Gastrocnemius medialis (tissue), 4 donors: ENCODE measurements around the gene GALNT13. TPM values are rescaled to one million over a fixed set of nuclear protein-coding genes. Genes with fewer than 3 reads are reported as not detected.

ENCODE experiments used
- ATAC-seq, 2 donors: fragments of 150-250 bp; one replicate each; pipeline ENCODE4 v1.9.1; 2016
- DNase-seq, 2 donors: peaks; one replicate each; pipeline ENCODE4 v3.0.0-alpha.2; 2019
- H3K27ac ChIP-seq, 4 donors: fragments of 200-600 bp; sonication (generic); 1 replicate in 1 of 4; 2 replicates in 3 of 4; pipeline ENCODE4 v1.5.1; 2016 to 2018; ENCODE audit warnings: mild to moderate bottlenecking in 2 of 4, moderate library complexity in 1 of 4
- H3K27me3 ChIP-seq, 3 donors: fragments of 200-600 bp; sonication (generic) in 2 of 3; 1 replicate in 1 of 3; 2 replicates in 2 of 3; pipeline versions ENCODE4 v1.5.1 to v1.6.0; 2016 to 2019; ENCODE audit warnings: mild to moderate bottlenecking in 1 of 3, moderate library complexity in 1 of 3
- H3K36me3 ChIP-seq, 2 donors: fragments of 200-600 bp; sonication (generic) in 1 of 2; one replicate each; pipeline ENCODE4 v1.5.1; 2017 to 2018
- H3K4me1 ChIP-seq, 2 donors: fragments of 200-600 bp; sonication (generic) in 1 of 2; one replicate each; pipeline ENCODE4 v1.5.1; 2016 to 2017; ENCODE audit warnings: mild to moderate bottlenecking in 2 of 2
- H3K4me3 ChIP-seq, 4 donors: fragments of 200-600 bp; sonication (generic) in 3 of 4; 1 replicate in 1 of 4; 2 replicates in 3 of 4; pipeline ENCODE4 v1.5.1; 2016 to 2019; ENCODE audit warnings: mild to moderate bottlenecking in 2 of 4
- H3K9me3 ChIP-seq, 3 donors: fragments of 200-600 bp; sonication (generic) in 2 of 3; 1 replicate in 1 of 3; 2 replicates in 2 of 3; pipeline ENCODE4 v1.5.1; 2016 to 2019
- POLR2A ChIP-seq, 2 donors: fragments of 450-650 bp; IDR thresholded peaks; one replicate each; pipeline ENCODE4 v1.6.1; 2017; ENCODE audit warnings: antibody characterized with exemption in 2 of 2, mild to moderate bottlenecking in 2 of 2, moderate library complexity in 2 of 2
- in situ Hi-C, 4 donors: fragments of 200-750 bp; cut with MboI; loops; one replicate each; pipeline versions ENCODE4 v1.15.0 to v1.8.0; 2017; ENCODE audit warnings: low sequenced_read_pairs in 4 of 4
- intact Hi-C: fragments of 100-400 bp; cut with DNase I; formaldehyde crosslinking; loops from one replicate; pipeline ENCODE4 v1.15.1; 2023; ENCODE audit warnings: low total_unique reads
- total RNA-seq, 4 donors: library from RNA; depleted of rRNA; stranded (reverse); fragments of >200 nt; gene quantifications; one replicate each; pipeline versions ENCODE4 v1.1.0 to v1.2.3, GENCODE V29; 2016
- TF ChIP-seq, protein P1 (sequence below), 5 experiments: fragments of 450-650 bp in 3 of 5; fragments of 200-600 bp in 2 of 5; sonication (generic) in 2 of 5; IDR thresholded peaks in 4 of 5; conservative IDR thresholded peaks in 1 of 5; 1 replicate in 4 of 5; 2 replicates in 1 of 5; pipeline ENCODE4 v1.5.1; 2016 to 2019; ENCODE audit warnings: antibody characterized with exemption in 5 of 5, mild to moderate bottlenecking in 3 of 5, moderate library complexity in 3 of 5

GALNT13 gene
- total RNA-seq, 4 donors from 2014 or later, result 0.10 TPM; not detected in 3

DNA sequence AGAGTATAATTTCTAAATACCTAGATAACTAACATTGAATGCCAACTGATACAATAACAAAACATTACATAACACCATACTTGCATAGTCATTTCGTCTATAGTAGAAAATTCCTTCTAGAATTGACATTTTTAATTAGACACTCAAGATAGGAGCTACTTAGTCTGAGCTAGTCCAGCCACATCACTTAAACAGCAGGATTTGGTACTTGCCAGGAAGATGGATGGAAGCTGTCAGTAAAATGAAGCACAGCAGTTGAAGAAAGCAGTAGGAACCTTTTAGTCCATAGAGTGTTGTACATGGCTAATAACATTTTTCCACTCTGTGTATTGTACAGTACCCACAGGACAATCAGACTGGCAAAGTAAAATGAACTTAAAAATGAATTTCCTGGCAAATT is 372.0 kb downstream of the GALNT13 start:
- TF ChIP-seq, protein P1, sequence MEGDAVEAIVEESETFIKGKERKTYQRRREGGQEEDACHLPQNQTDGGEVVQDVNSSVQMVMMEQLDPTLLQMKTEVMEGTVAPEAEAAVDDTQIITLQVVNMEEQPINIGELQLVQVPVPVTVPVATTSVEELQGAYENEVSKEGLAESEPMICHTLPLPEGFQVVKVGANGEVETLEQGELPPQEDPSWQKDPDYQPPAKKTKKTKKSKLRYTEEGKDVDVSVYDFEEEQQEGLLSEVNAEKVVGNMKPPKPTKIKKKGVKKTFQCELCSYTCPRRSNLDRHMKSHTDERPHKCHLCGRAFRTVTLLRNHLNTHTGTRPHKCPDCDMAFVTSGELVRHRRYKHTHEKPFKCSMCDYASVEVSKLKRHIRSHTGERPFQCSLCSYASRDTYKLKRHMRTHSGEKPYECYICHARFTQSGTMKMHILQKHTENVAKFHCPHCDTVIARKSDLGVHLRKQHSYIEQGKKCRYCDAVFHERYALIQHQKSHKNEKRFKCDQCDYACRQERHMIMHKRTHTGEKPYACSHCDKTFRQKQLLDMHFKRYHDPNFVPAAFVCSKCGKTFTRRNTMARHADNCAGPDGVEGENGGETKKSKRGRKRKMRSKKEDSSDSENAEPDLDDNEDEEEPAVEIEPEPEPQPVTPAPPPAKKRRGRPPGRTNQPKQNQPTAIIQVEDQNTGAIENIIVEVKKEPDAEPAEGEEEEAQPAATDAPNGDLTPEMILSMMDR (IDR thresholded peaks at IDR 0.05 in 4 of 5, conservative IDR thresholded peaks at IDR 0.05 in 1 of 5), result no peak
- no peak for TF ChIP-seq POLR2A (IDR thresholded peaks at IDR 0.05)
- Histone ChIP-seq H3K36me3 (no peaks in the 10 kb centered on the region), H3K4me1 (no peaks in the 10 kb centered on the region), H3K27me3 (no peaks in the 10 kb centered on the region), H3K4me3 (no peak overlapping the region), H3K27ac (no peak overlapping the region), H3K9me3 (no peaks in the 10 kb centered on the region)
- ATAC-seq (no peak), DNase-seq (no peak)
- in situ Hi-C loops (no loop called here), intact Hi-C loops (no loop called here)

DNA sequence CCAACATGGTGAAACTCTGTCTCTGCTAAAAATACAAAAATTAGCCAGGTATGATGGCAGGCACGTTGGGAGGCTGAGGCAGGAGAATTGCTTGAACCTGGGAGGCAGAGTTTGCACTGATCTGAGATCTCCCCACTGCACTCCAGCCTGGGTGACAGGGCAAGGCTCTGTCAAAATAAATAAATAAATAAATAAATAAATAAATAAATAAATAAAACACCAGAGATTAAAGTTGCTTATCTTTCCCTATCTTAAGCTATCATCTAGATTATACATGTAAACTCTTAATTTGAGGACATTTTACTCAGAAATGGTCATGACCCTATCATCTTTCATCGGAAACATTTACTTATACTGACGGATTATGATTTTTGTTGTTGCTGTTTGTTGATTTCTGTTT is 373.2 kb downstream of the GALNT13 start:
- in situ Hi-C loops, result no loop called here
- no peak for DNase-seq
- no peak for ATAC-seq
- Histone ChIP-seq H3K9me3 (no peaks in the 10 kb centered on the region), H3K4me3 (no peak overlapping the region), H3K27me3 (no peaks in the 10 kb centered on the region), H3K36me3 (no peaks in the 10 kb centered on the region), H3K27ac (no peak overlapping the region), H3K4me1 (no peaks in the 10 kb centered on the region)
- TF ChIP-seq, protein P1 (IDR thresholded peaks at IDR 0.05 in 4 of 5, conservative IDR thresholded peaks at IDR 0.05 in 1 of 5), result no peak
- TF ChIP-seq POLR2A (IDR thresholded peaks at IDR 0.05), result no peak
- intact Hi-C loops, result no loop called here

DNA sequence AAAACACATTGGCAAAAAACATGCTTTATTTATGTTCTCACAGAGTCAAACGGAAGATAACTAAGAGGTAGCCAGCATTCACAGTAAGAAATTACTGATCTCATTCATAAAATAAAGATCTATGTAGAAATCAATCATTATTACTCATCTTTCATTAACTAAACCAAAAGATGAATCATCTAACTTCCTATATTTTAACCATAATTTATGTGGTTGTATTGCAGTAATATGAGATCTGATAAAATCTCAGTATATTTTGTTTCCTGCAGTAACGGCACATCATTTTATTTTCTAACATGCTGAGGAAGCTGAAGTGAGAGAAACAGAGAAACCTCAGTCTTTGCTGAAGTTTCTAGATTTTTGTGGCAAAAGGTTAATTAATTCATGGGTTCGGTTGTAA is 375.8 kb downstream of the GALNT13 start:
- Histone ChIP-seq H3K9me3 (no peaks in the 10 kb centered on the region), H3K27ac (no peak overlapping the region), H3K4me3 (no peak overlapping the region), H3K4me1 (no peaks in the 10 kb centered on the region), H3K36me3 (no peaks in the 10 kb centered on the region), H3K27me3 (no peaks in the 10 kb centered on the region)
- ATAC-seq (no peak), DNase-seq (no peak)
- no peak for TF ChIP-seq POLR2A (IDR thresholded peaks at IDR 0.05)
- TF ChIP-seq, protein P1 (IDR thresholded peaks at IDR 0.05 in 4 of 5, conservative IDR thresholded peaks at IDR 0.05 in 1 of 5), result no peak
- intact Hi-C loops, result no loop called here
- in situ Hi-C loops, result no loop called here

DNA sequence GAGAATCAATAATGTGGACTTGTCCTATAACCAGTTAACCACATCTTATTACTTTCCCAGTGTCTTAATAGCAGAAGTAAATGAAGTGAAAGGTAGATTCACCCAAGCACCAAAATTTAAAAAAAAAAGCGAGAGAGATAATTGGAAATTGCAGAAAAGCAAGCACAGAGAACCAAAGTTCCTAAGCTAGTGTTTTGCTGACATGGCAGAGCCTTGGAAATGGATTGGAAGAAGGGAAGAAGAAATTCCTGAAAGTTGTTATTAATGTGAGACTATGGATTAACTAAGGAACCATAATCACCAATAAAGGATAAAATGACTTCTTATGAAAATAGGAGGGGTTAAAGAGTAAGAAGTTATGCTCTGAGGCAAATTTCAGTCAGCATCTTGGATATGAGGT is 384.4 kb downstream of the GALNT13 start:
- Histone ChIP-seq H3K4me1 (no peaks in the 10 kb centered on the region), H3K27me3 (no peaks in the 10 kb centered on the region), H3K9me3 (no peaks in the 10 kb centered on the region), H3K4me3 (no peak overlapping the region), H3K36me3 (no peaks in the 10 kb centered on the region), H3K27ac (no peak overlapping the region)
- DNase-seq (no peak), ATAC-seq (no peak)
- in situ Hi-C loops (no loop called here), intact Hi-C loops (no loop called here)
- no peak for TF ChIP-seq POLR2A (IDR thresholded peaks at IDR 0.05)
- TF ChIP-seq, protein P1 (IDR thresholded peaks at IDR 0.05 in 4 of 5, conservative IDR thresholded peaks at IDR 0.05 in 1 of 5), result no peak

DNA sequence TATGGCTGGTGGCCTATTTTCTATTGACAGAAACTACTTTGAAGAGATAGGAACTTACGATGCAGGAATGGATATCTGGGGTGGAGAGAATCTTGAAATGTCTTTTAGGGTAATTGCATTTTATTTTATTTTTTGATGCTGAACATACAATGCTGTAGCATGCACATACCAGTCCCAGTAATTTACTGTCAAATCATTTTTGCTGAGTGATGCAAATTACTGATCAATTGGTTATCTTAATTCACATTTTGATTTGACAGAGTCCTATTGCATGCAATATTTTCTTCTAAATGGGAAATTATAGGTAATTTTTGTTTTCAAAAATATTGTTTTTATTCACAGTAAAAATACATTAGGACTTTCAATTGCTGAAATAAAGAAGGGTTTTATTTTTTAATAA is 387.3 kb downstream of the GALNT13 start:
- H3K4me3 ChIP-seq, result no peak overlapping the region
- no peaks in the 10 kb centered on the region for H3K9me3 ChIP-seq
- H3K36me3 ChIP-seq, result no peaks in the 10 kb centered on the region
- TF ChIP-seq POLR2A (IDR thresholded peaks at IDR 0.05), result no peak
- TF ChIP-seq, protein P1 (IDR thresholded peaks at IDR 0.05 in 4 of 5, conservative IDR thresholded peaks at IDR 0.05 in 1 of 5), result no peak
- DNase-seq, result no peak
- in situ Hi-C loops, result no loop called here
- ATAC-seq, result no peak
- no peaks in the 10 kb centered on the region for H3K27me3 ChIP-seq
- H3K27ac ChIP-seq, result no peak overlapping the region
- no peaks in the 10 kb centered on the region for H3K4me1 ChIP-seq
- intact Hi-C loops, result no loop called here
